GM23248 (cell line): ENCODE results near the gene NAA16.

ENCODE experiments used
- EZH2 ChIP-seq: fragments of 200-600 bp; sonication (generic); IDR thresholded peaks from 2 replicates; pipeline ENCODE4 v1.6.1; 2018; ENCODE audit warnings: antibody characterized with exemption, mild to moderate bottlenecking; ENCODE audit not compliant: insufficient read depth, poor library complexity, severe bottlenecking
- EZH2phosphoT487 ChIP-seq: fragments of 200-600 bp; sonication (generic); IDR thresholded peaks from 2 replicates; pipeline ENCODE4 v1.6.1; 2018; ENCODE audit warnings: antibody characterized with exemption, moderate library complexity, mild to moderate bottlenecking, low read depth; ENCODE audit not compliant: insufficient read depth

GRCh38 chr13:41398494-41399170 is 87.6 kb downstream of the NAA16 start:
- TF ChIP-seq EZH2phosphoT487 (no peak), EZH2 (no peak)
